ENCODE measurements around the gene TJP3.
"Not testable (repeated sequence)": the region's sequence is repeated elsewhere in the genome, so short reads cannot be mapped to it uniquely, and the experiment has no call there.

Gene TJP3

GRCh38 chr19:3761382-3762129 lies 53.4 kb downstream of the TJP3 start, which contains the start of gene APBA3:
APBA3 (minus strand) TSS chr19:3761692; CDS start chr19:3760264, 1,428 bp downstream.
- DNase-seq (ENCODE audit: low read depth) = peak; percentile 30
- H3K4me3 ChIP-seq (ENCODE audit: low read length) = peak within 1 kb of the TSS; percentile 99
- TF ChIP-seq CTCF (conservative IDR thresholded peaks at IDR 0.05; ENCODE audit: low read depth, low read length) = peak; percentile 67

DNA sequence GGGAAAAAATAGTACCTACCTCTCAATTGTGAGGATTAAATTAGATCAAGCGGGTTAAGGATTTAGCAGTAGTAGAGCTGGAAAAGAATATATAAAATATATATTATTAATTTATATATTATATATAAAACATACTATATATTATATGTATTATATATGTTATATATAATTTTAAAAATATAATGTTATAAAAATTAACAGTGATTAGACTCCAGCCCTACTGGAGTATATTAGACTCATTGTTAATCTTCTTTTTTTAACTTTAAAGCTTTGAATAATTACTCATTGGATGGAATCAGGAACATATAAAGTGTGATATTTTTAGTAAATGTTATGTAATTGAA lies 53.9 kb downstream of the TJP3 start:
- TF ChIP-seq CTCF (conservative IDR thresholded peaks at IDR 0.05; ENCODE audit: low read depth, low read length) = no peak
- no peak for DNase-seq (ENCODE audit: low read depth)
- H3K4me3 ChIP-seq (ENCODE audit: low read length) = peak overlapping the region; percentile 89

DNA sequence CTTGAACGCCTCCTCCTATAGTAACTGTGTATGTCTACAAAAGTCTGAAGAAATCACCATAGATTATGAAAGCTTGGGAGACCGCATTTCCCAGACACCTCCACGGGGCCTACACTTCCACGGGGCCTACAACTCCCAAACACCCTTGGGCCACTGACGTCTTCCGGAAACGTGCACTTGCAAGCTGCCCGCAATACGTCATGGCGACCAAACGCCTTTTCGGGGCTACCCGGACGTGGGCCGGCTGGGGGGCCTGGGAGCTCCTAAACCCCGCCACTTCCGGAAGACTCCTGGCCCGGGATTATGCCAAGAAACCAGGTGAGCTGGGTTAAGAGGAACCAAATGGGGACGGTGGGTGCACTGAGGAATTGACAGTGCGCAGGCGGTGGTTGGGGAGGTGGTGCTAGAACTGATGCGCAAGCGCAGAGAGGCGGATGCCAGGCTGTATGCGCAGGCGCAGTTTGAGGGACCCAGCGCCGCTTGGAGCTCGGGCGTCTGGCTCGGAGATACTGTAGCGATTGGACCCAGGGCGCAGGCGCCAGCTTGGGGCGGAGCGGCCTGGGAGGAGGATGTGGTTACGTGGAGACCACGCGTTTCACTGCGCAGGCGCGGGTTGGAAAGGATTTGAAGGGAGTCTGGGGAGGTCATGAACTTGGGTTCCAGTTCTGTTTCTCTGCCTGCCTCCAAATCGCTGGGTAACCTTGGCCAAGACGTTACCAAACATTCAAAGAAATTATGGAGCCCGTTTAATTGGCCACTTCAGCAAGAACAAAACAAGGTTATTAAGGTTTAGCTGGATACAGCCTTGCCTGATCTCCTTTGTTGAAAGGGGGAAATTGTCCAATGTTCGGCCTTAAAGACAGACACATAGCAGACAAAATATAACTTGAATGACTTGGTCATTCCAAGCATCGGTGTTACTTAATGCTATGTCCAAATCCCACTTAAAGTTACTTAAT lies 54.6 kb downstream of the TJP3 start, which contains the start of gene MRPL54:
MRPL54 (plus strand) TSS at position 182 of the 959 bp plus-strand sequence; CDS start at position 201, 19 bp downstream.
- peak within 1 kb of the TSS; percentile 99 for H3K4me3 ChIP-seq (ENCODE audit: low read length)
- no peak for TF ChIP-seq CTCF (conservative IDR thresholded peaks at IDR 0.05; ENCODE audit: low read depth, low read length)
- peak; percentile 94 for DNase-seq (ENCODE audit: low read depth)

DNA sequence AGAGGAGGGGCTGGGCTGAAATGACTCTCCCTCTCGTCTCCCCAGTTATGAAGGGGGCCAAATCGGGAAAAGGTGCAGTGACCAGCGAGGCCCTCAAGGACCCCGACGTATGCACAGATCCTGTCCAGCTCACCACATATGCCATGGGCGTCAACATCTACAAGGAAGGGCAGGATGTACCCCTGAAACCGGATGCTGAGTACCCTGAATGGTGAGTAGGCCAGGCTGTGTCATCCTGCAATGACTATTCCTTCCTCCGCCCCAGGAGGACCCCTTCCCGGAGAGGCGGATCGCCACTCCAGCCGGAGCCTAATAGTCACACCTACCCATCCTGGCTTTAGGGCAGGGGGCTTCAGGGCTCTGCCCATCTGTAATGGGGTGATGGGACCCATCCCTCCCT lies 56.9 kb downstream of the TJP3 start:
- DNase-seq (ENCODE audit: low read depth) = no peak
- TF ChIP-seq CTCF (conservative IDR thresholded peaks at IDR 0.05; ENCODE audit: low read depth, low read length) = no peak
- no peak overlapping the region for H3K4me3 ChIP-seq (ENCODE audit: low read length)

DNA sequence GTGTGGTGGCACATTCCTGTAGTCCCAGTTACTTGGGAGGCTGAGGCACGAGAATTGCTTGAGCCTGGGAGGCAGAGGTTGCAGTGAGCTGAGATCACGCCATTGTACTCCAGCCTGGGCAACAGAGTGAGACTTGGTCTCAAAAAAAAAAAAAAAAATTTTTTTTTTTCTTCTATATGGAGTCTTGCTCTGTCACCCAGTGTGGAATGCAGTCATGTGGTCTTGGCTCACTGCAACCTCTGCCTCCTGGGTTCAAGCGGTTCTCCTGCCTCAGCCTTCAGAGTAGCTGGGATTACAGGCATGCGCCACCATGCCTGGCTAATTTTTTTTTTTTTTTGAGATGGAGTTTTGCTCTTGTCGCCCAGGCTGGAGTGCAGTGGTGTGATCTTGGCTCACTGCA lies 57.6 kb downstream of the TJP3 start:
- H3K4me3 ChIP-seq (ENCODE audit: low read length); DNase-seq (ENCODE audit: low read depth): not testable (repeated sequence)

GRCh38 chr19:3766520-3766919 lies 58.3 kb downstream of the TJP3 start:
- no peak for DNase-seq (ENCODE audit: low read depth)
- H3K4me3 ChIP-seq (ENCODE audit: low read length) = no peak overlapping the region
- TF ChIP-seq CTCF (conservative IDR thresholded peaks at IDR 0.05; ENCODE audit: low read depth, low read length) = no peak

- no peak for DNase-seq (ENCODE audit: low read depth)
- H3K4me3 ChIP-seq (ENCODE audit: low read length) = no peak overlapping the region
- TF ChIP-seq CTCF (conservative IDR thresholded peaks at IDR 0.05; ENCODE audit: low read depth, low read length) = no peak
Measured at GRCh38 chr19:3767050-3767449, 58.9 kb downstream of the TJP3 start.

Data from retinal pigment epithelial cell (primary cell).